Measurements from ENCODE around the gene RRP36.

The RRP36 gene

DNA sequence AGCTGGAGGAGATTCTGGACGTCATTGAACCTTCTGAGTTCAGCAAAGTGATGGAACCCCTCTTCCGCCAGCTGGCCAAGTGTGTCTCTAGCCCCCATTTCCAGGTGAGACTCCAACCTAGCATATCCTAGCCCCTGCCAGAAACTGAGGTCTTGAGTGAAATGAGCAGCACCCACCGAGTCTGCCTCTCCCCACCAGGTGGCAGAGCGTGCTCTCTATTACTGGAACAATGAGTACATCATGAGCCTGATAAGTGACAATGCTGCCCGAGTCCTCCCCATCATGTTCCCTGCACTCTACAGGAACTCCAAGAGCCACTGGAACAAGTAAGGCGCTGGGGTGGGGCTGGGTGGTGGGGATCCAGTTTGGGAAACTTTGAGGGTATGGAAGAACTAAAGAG lies 12.3 kb upstream of the RRP36 start:
- peak; percentile 47 for DNase-seq

DNA sequence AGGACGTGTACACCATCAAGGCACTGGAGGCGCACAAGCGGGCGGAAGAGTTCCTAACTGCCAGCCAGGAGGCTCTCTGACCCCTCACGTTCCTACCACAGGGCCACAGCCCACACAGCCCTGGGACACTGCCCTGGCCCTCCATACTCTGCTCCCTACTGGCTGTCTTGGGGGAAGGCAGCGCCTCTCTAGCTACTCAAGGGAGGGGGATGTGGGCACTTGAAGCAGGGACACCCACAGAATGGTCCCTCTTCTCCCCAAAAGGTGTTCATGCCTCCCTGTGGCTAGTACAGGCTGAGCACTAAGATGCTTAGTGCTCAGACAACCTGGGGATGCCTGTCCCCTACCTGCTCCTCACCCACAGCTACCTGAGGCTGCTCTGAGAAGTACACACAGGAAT lies 10.2 kb upstream of the RRP36 start:
- no peak for DNase-seq

DNA sequence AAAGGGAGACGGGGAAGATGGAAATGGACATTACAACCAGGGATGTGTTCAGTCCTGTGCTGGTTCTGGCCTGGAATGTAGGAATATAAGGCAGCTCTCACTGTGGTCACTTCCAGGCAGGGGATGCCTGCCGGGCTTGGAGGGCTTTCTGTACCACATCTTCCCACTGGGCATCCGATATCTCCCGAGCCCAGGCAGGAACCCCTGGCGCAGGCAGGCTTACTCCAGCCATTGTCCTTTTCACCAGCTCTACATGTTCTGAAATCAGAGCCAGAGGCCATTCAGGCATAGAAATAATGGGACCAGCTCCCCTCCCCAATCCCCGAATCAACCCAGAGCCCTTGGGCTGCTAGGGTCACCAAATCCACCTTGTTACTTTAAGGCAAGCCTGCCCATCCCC lies 9.1 kb upstream of the RRP36 start:
- no peak for DNase-seq

GRCh38 chr6:43013097-43013842 lies 8.2 kb upstream of the RRP36 start:
- DNase-seq = no peak

DNA sequence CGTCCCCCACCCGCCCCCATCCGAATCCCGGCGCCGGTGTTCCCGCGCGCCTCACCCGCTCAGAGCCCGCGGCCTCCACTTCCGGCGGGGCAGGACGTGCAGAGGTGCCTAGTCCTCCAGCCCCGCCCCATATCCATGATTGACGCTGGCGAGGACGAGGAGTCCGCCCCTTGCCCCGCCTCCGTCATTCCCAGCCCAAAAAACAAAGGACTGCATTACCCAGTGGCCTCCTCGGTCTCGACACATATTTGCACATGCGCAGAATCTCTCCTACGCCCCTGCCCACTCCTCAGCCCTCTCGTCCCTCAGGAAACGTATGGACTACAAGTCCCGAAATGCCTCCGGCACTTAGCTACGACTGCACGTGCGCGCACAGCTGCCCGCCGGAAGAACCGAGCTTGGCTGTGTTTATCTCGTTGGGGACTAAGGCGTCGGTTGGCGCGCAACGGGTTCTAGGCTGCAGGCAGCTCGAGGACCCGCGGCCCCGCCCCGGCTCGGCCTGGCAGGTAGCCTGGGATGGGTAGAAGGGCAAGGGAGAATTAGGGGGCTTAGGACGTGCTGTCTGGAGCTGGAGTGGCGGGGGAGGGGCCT lies 7.5 kb upstream of the RRP36 start, which contains the start of the genes KLHDC3 and MEA1:
TSS of gene KLHDC3 (plus strand) at position 407 of the 591 bp plus-strand sequence. CDS start 2,944 bp downstream, outside the sequence.
TSS of gene MEA1 (minus strand) at position 104 of the 591 bp plus-strand sequence. CDS start 133 bp downstream, outside the sequence.
- peak; percentile 100 for DNase-seq

DNA sequence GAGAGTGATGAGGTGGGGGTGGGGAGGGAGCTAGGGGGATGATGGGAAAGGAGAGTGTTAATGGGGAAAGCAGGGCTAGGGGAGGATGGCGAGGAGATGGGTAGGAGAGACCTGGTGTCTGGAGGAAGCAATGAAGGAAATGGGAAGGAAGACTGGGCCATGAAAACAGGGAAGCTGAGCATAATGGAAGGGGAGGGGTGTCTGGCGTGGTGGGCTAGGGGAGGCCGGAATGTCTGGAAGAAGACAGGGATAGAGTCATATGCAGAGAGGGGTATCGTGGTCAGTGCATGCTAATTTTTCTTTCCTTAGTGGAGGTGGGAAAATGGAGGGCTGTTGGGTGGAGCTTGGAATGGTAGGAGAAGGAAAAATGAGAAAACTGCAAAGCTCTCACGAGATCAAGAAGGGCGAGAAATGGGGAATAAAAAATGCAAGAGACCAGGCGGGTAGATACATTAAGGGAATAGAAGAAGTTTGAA lies 7.0 kb upstream of the RRP36 start:
- DNase-seq = no peak

GRCh38 chr6:43016176-43016942 lies 5.1 kb upstream of the RRP36 start:
- DNase-seq = no peak

- no peak for DNase-seq
These were observed 4.5 kb upstream of the RRP36 start for GRCh38 chr6:43016943-43017334.

DNA sequence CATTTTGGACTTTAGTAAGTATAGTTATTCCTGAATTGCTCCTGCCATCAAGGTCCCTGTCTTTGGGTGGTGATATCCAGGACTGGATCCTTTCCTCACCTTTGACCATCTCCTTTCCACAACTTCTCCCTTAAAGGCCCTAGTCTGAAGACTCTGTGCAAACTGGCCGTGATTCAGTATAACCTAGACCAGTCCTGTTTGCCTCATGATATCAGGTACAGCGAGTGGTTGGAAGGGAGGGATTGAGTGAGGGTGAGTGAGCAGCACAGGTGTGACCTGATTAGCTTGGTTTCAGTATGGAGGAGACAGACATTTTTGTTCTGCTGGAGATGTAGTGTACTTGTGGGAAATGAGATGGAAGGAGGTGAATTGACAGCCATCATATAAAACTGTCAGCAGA lies 2.3 kb upstream of the RRP36 start:
- DNase-seq = no peak

GRCh38 chr6:43020052-43020705 lies 1.2 kb upstream of the RRP36 start:
- no peak for DNase-seq

- DNase-seq = no peak
These were observed 576 bp upstream of the RRP36 start for GRCh38 chr6:43020847-43021246.

DNA sequence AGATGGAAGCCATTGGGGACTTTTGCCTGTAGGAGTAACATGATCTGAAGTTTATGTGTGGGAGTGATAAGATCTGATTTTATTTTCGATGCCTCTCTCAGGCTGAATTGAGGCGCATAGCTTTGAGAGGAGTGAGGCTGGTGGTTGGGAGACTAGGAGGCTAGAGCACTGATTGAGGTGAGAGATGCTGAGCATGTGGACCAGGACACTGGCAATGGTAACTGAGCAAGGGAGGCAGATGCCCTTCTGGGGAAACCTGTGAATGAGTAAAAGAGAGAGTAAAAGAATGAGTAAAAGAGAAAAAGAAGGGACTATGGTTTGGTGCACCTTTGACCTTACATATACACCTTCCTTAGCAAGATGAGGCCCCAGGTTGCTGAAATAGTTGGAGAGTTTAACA lies 3.0 kb downstream of the RRP36 start:
- no peak for DNase-seq

GRCh38 chr6:43026365-43026764 lies 4.9 kb downstream of the RRP36 start:
- no peak for DNase-seq

GRCh38 chr6:43029120-43029519 lies 7.7 kb downstream of the RRP36 start:
- DNase-seq = no peak

- DNase-seq = no peak
These were observed 10.9 kb downstream of the RRP36 start for GRCh38 chr6:43032326-43032725.

DNA sequence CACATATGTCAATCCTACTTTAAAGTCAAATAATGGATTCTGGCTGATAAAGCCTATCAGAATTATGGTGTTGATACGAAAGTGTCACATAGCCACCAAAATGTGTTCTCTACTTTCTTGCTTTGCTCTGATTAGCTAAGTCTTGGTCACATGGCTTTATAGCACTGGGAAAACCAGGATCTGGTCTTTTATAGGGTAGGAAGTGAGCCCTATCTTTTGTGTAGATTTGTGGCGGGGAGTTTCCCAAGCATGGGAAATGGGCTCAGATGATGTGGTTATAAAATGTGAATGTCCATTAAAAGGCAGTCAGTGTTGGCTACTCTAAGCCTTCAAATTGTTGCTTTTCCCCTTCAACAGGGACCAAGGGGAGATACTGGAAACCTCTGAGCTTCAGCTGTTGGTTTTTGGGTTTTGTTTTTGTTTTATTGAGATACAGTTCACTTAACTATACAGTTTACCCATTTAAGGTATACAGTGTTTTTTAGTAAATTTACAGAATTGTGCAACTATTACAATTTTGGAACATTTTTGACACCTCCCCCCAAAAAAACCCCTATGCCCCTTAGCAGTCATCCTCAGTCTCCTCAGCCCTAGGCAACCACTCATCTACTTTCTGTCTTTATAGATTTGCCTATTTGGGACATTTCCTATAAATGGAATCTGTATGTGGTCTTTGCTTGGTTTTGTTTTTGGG lies 12.2 kb downstream of the RRP36 start:
- no peak for DNase-seq

GRCh38 chr6:43034190-43034525 lies 12.7 kb downstream of the RRP36 start:
- no peak for DNase-seq

DNA sequence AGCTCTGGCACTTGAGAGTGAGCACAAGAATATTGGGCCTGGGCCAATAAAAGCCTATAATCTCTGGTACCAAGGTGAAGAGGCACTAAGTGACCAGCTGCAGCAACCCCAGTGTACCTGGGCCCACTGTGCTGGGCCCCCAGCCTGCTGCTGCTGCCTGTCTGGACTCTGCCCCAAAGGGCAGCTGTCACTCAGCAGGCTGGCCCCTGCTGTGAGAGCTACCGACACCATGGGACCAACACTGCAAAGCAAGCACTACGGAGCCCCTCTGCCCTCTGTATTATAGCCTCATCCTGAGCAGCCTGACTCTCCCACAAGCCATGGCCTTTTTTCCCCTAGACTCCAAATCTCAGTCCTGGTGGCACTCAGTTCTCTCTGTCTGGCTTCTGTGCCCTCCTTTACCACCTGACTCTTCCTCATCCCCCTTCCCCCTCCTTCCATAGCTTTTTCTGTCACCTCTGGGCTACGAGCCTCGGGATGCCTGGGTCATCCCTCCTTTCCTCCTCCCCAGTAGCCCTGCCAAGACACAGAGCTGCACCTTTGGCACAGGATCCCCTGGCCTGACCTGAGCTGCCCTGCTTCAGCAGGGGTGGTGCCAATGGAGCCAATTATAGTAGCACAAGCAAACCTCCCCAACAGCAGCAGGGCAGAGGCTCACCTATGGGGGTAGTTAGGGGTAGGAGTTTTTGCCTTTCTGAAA lies 14.2 kb downstream of the RRP36 start:
- no peak for DNase-seq

- DNase-seq = no peak
These were observed 15.3 kb downstream of the RRP36 start for GRCh38 chr6:43036712-43037111.

DNA sequence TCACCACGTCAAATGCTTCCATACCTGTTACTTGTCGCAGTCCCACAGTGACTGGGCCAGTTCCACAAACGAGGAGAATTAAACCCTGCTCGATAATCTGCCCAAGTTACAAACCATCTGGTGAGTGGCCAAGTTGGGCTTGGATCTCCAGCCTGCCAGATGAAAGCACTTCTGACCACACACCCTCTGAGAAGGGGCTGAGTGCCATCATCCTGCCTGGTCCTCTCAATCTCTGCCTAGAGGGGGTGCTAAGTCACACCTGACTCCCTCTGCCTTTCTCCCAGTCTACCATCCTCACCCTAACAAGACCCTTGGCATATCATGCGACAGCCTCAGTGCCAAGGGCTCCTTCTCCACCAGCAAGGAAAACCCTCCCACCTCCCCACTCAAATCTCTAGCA lies 15.8 kb downstream of the RRP36 start:
- no peak for DNase-seq

DNA sequence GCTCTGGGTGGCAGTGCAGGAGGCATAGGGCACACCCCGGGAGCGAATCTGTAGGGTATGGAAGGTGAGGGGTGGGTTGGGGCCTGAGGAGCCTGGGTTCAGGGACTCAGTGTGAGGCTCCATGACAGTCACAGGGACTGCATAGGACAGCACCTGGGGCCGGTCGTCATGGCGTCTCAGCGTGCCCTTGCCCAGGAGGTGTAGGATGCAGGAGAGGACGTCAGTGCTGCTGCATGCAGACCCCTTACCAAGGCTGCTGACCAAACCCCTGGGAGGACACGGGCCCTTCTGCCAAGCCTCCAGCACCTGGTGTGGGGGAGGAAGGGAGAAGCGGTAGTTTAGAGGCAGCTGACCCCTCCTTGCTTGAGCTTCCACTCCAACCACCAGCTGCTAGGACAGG lies 16.3 kb downstream of the RRP36 start:
- DNase-seq = no peak

DNA sequence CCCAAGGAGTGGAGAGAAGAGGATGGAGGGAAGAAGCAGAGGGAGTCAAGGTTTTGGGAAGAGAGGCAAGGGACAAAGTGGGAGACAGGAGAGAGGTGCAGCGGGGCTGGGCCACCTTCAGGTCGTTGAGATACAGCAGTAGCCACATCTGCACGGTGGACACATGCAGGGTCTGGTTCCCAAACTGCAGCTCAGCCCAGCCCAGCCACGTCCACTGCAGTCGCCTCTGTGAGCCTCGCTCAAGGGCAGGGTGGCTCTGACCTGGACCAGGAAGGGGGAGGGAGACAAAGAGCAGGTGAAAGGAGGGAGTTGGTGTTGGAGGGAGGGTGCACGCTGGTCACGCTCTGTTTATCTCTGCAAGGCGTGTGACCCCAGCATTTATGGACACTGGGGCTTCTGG lies 17.3 kb downstream of the RRP36 start:
- DNase-seq = no peak

Data from CD4-positive, alpha-beta T cell treated with Interleukin-10 for 1 hour (primary cell).